Measurements from ENCODE around the gene SYDE2.
A peak's percentile ranks its signal among the peaks of the same experiment; 100 is the strongest.
"Not testable (repeated sequence)": the region's sequence is repeated elsewhere in the genome, so short reads cannot be mapped to it uniquely, and the experiment has no call there.

SYDE2 gene

GRCh38 chr1:85216697-85217096, 15.9 kb upstream of the SYDE2 start:
- DNase-seq = no peak

GRCh38 chr1:85214654-85215053, 13.8 kb upstream of the SYDE2 start:
- DNase-seq = no peak

- no peak for DNase-seq
These were observed 7.7 kb upstream of the SYDE2 start for GRCh38 chr1:85208488-85208887.

GRCh38 chr1:85203573-85204171, 2.9 kb upstream of the SYDE2 start:
- DNase-seq = no peak

GRCh38 chr1:85202864-85203255, 2.0 kb upstream of the SYDE2 start:
- no peak for DNase-seq

GRCh38 chr1:85202092-85202863, 1.5 kb upstream of the SYDE2 start:
- DNase-seq = no peak

GRCh38 chr1:85201340-85202091, 700 bp upstream of the SYDE2 start:
- peak in 1 of 2 donors; percentile 27 for DNase-seq

- no peak for DNase-seq
These were observed 951 bp downstream of the SYDE2 start for GRCh38 chr1:85199667-85200462.

GRCh38 chr1:85198864-85199263, 2.0 kb downstream of the SYDE2 start:
- DNase-seq = no peak

GRCh38 chr1:85196358-85196757, 4.5 kb downstream of the SYDE2 start:
- DNase-seq = no peak

GRCh38 chr1:85195703-85196102, 5.1 kb downstream of the SYDE2 start:
- no peak for DNase-seq

- not testable (repeated sequence) for DNase-seq
These were observed 8.7 kb downstream of the SYDE2 start for GRCh38 chr1:85192129-85192528.

- no peak for DNase-seq
These were observed 11.7 kb downstream of the SYDE2 start for GRCh38 chr1:85189120-85189519.

- DNase-seq = no peak
These were observed 12.3 kb downstream of the SYDE2 start for GRCh38 chr1:85188530-85188929.

GRCh38 chr1:85187021-85187420, 13.8 kb downstream of the SYDE2 start:
- not testable (repeated sequence) for DNase-seq

- no peak for DNase-seq
These were observed 16.6 kb downstream of the SYDE2 start for GRCh38 chr1:85184245-85184644.

GRCh38 chr1:85182700-85183099, 18.1 kb downstream of the SYDE2 start:
- no peak for DNase-seq

- no peak for DNase-seq
These were observed 19.9 kb downstream of the SYDE2 start for GRCh38 chr1:85180869-85181268.

- DNase-seq = no peak
These were observed 21.3 kb downstream of the SYDE2 start for GRCh38 chr1:85179522-85179921.

- DNase-seq = no peak
These were observed 22.4 kb downstream of the SYDE2 start for GRCh38 chr1:85178396-85178795.

- no peak for DNase-seq
These were observed 26.3 kb downstream of the SYDE2 start for GRCh38 chr1:85174503-85174902.

- no peak for DNase-seq
These were observed 28.0 kb downstream of the SYDE2 start for GRCh38 chr1:85172684-85173337.

GRCh38 chr1:85171721-85172120, 29.1 kb downstream of the SYDE2 start:
- DNase-seq = no peak
